Measurements from ENCODE around the gene SLC28A1. TPM values are rescaled to one million over a fixed set of nuclear protein-coding genes. Genes with fewer than 3 reads are reported as not detected.
"Not testable (repeated sequence)": the region's sequence is repeated elsewhere in the genome, so short reads cannot be mapped to it uniquely, and the experiment has no call there.

The SLC28A1 gene
- total RNA-seq, 1 donor from 2014 or later = not detected

- DNase-seq = no peak
Observed at GRCh38 chr15:84862214-84862975, 22.1 kb upstream of the SLC28A1 start.

- peak; percentile 19 for DNase-seq
Observed at GRCh38 chr15:84863565-84864443, 20.7 kb upstream of the SLC28A1 start.

- DNase-seq = no peak
Observed at GRCh38 chr15:84864444-84864795, 20.0 kb upstream of the SLC28A1 start.

GRCh38 chr15:84865074-84865569 is 19.3 kb upstream of the SLC28A1 start:
- DNase-seq = no peak

GRCh38 chr15:84868037-84868880 is 16.2 kb upstream of the SLC28A1 start:
- no peak for DNase-seq

- no peak for DNase-seq
Observed at GRCh38 chr15:84869510-84869909, 15.0 kb upstream of the SLC28A1 start.

GRCh38 chr15:84871428-84871985 is 13.0 kb upstream of the SLC28A1 start:
- no peak for DNase-seq

GRCh38 chr15:84872009-84872910 is 12.2 kb upstream of the SLC28A1 start:
- no peak for DNase-seq

- DNase-seq = no peak
Observed at GRCh38 chr15:84873997-84874396, 10.5 kb upstream of the SLC28A1 start.

- no peak for DNase-seq
Observed at GRCh38 chr15:84874981-84875699, 9.3 kb upstream of the SLC28A1 start.

- DNase-seq = no peak
Observed at GRCh38 chr15:84876269-84876668, 8.2 kb upstream of the SLC28A1 start.

GRCh38 chr15:84877701-84878100 is 6.8 kb upstream of the SLC28A1 start:
- DNase-seq = not testable (repeated sequence)

- DNase-seq = peak; percentile 12
Observed at GRCh38 chr15:84878504-84878903, 6.0 kb upstream of the SLC28A1 start.

GRCh38 chr15:84879088-84879780 is 5.2 kb upstream of the SLC28A1 start:
- DNase-seq = no peak

- DNase-seq = no peak
Observed at GRCh38 chr15:84880007-84880406, 4.5 kb upstream of the SLC28A1 start.

- no peak for DNase-seq
Observed at GRCh38 chr15:84880822-84881519, 3.5 kb upstream of the SLC28A1 start.

- no peak for DNase-seq
Observed at GRCh38 chr15:84881520-84881830, 3.0 kb upstream of the SLC28A1 start.

GRCh38 chr15:84883466-84883865 is 996 bp upstream of the SLC28A1 start:
- DNase-seq = no peak

GRCh38 chr15:84885801-84886200 is 1.3 kb downstream of the SLC28A1 start:
- DNase-seq = no peak
